Measurements from ENCODE around the gene REV3L. TPM values are rescaled to one million over a fixed set of nuclear protein-coding genes. Genes with fewer than 3 reads are reported as not detected.

The REV3L gene
- total RNA-seq, 1 donor from 2014 or later, result 23.0 TPM

GRCh38 chr6:111278731-111279130 lies 204.3 kb downstream of the REV3L start:
- peaks cover 57% of the 10 kb centered on the region for H3K36me3 Mint-ChIP-seq (ENCODE audit: low read depth, unreplicated experiment)
- no peaks in the 10 kb centered on the region for H3K27me3 Mint-ChIP-seq (ENCODE audit: low read depth, unreplicated experiment)
- Histone ChIP-seq H2AFZ (ENCODE audit: low read depth, low read length) (no peak overlapping the region), H3K79me2 (ENCODE audit: insufficient read depth, low read length) (peaks cover 8% of the 10 kb centered on the region), H3K27me3 (ENCODE audit: insufficient read depth, low read length) (no peaks in the 10 kb centered on the region), H3K27ac (ENCODE audit: low read depth, low read length) (no peak overlapping the region), H3K9ac (ENCODE audit: low read length) (no peak overlapping the region), H3K4me1 (ENCODE audit: insufficient read depth, low read length) (no peaks in the 10 kb centered on the region), H3K9me3 (ENCODE audit: insufficient read depth, low read depth, low read length) (no peaks in the 10 kb centered on the region), H3K4me3 (ENCODE audit: insufficient read depth, low read depth, low read length) (no peak overlapping the region), H3K4me2 (ENCODE audit: low read length) (no peak overlapping the region), H3K36me3 (ENCODE audit: insufficient read depth, low read length) (peaks cover 8% of the 10 kb centered on the region), H4K20me1 (ENCODE audit: insufficient read depth, low read length) (no peaks in the 10 kb centered on the region)
- DNase-seq (ENCODE audit: low read depth) (no peak), FAIRE-seq (no peak)
- no peak overlapping the region for H3K4me3 Mint-ChIP-seq (ENCODE audit: unreplicated experiment)
- TF ChIP-seq EZH2 (IDR thresholded peaks at IDR 0.05; ENCODE audit: insufficient read depth, low read length) (no peak), CTCF (IDR thresholded peaks at IDR 0.05; ENCODE audit: insufficient read depth, low read depth, low read length) (no peak)
- H3K9me3 Mint-ChIP-seq (ENCODE audit: unreplicated experiment), result peaks cover 13% of the 10 kb centered on the region
- no peak overlapping the region for H3K27ac Mint-ChIP-seq (ENCODE audit: unreplicated experiment)
- H3K4me1 Mint-ChIP-seq (ENCODE audit: low read depth, unreplicated experiment), result peaks cover 5% of the 10 kb centered on the region

GRCh38 chr6:111277819-111278218 lies 205.2 kb downstream of the REV3L start:
- H3K4me1 ChIP-seq (ENCODE audit: insufficient read depth, low read length), result no peaks in the 10 kb centered on the region
- no peak overlapping the region for H3K4me3 ChIP-seq (ENCODE audit: insufficient read depth, low read depth, low read length)
- H3K36me3 Mint-ChIP-seq (ENCODE audit: low read depth, unreplicated experiment), result peaks cover 63% of the 10 kb centered on the region
- H3K27me3 ChIP-seq (ENCODE audit: insufficient read depth, low read length), result no peaks in the 10 kb centered on the region
- no peak overlapping the region for H3K27ac Mint-ChIP-seq (ENCODE audit: unreplicated experiment)
- H4K20me1 ChIP-seq (ENCODE audit: insufficient read depth, low read length), result no peaks in the 10 kb centered on the region
- peaks cover 5% of the 10 kb centered on the region for H3K4me1 Mint-ChIP-seq (ENCODE audit: low read depth, unreplicated experiment)
- peaks cover 8% of the 10 kb centered on the region for H3K36me3 ChIP-seq (ENCODE audit: insufficient read depth, low read length)
- FAIRE-seq (no peak), DNase-seq (ENCODE audit: low read depth) (no peak)
- no peaks in the 10 kb centered on the region for H3K27me3 Mint-ChIP-seq (ENCODE audit: low read depth, unreplicated experiment)
- H3K9me3 ChIP-seq (ENCODE audit: insufficient read depth, low read depth, low read length), result no peaks in the 10 kb centered on the region
- TF ChIP-seq CTCF (IDR thresholded peaks at IDR 0.05; ENCODE audit: insufficient read depth, low read depth, low read length), result no peak
- TF ChIP-seq EZH2 (IDR thresholded peaks at IDR 0.05; ENCODE audit: insufficient read depth, low read length), result no peak
- H3K9me3 Mint-ChIP-seq (ENCODE audit: unreplicated experiment), result peaks cover 17% of the 10 kb centered on the region
- no peak overlapping the region for H3K27ac ChIP-seq (ENCODE audit: low read depth, low read length)
- H2AFZ ChIP-seq (ENCODE audit: low read depth, low read length), result no peak overlapping the region
- no peak overlapping the region for H3K9ac ChIP-seq (ENCODE audit: low read length)
- no peak overlapping the region for H3K4me3 Mint-ChIP-seq (ENCODE audit: unreplicated experiment)
- H3K4me2 ChIP-seq (ENCODE audit: low read length), result no peak overlapping the region
- peaks cover 8% of the 10 kb centered on the region for H3K79me2 ChIP-seq (ENCODE audit: insufficient read depth, low read length)

- Mint-ChIP-seq H3K4me3 (ENCODE audit: unreplicated experiment) (no peak overlapping the region), H3K27me3 (ENCODE audit: low read depth, unreplicated experiment) (no peaks in the 10 kb centered on the region), H3K4me1 (ENCODE audit: low read depth, unreplicated experiment) (peaks cover 5% of the 10 kb centered on the region), H3K27ac (ENCODE audit: unreplicated experiment) (no peak overlapping the region), H3K9me3 (ENCODE audit: unreplicated experiment) (peaks cover 17% of the 10 kb centered on the region), H3K36me3 (ENCODE audit: low read depth, unreplicated experiment) (peaks cover 60% of the 10 kb centered on the region)
- no peaks in the 10 kb centered on the region for H3K27me3 ChIP-seq (ENCODE audit: insufficient read depth, low read length)
- peaks cover 8% of the 10 kb centered on the region for H3K36me3 ChIP-seq (ENCODE audit: insufficient read depth, low read length)
- no peak overlapping the region for H3K27ac ChIP-seq (ENCODE audit: low read depth, low read length)
- H4K20me1 ChIP-seq (ENCODE audit: insufficient read depth, low read length), result no peaks in the 10 kb centered on the region
- no peaks in the 10 kb centered on the region for H3K9me3 ChIP-seq (ENCODE audit: insufficient read depth, low read depth, low read length)
- DNase-seq (ENCODE audit: low read depth) (no peak), FAIRE-seq (no peak)
- no peak overlapping the region for H3K9ac ChIP-seq (ENCODE audit: low read length)
- peaks cover 8% of the 10 kb centered on the region for H3K79me2 ChIP-seq (ENCODE audit: insufficient read depth, low read length)
- no peaks in the 10 kb centered on the region for H3K4me1 ChIP-seq (ENCODE audit: insufficient read depth, low read length)
- TF ChIP-seq CTCF (IDR thresholded peaks at IDR 0.05; ENCODE audit: insufficient read depth, low read depth, low read length) (no peak), EZH2 (IDR thresholded peaks at IDR 0.05; ENCODE audit: insufficient read depth, low read length) (no peak)
- H2AFZ ChIP-seq (ENCODE audit: low read depth, low read length), result no peak overlapping the region
- no peak overlapping the region for H3K4me2 ChIP-seq (ENCODE audit: low read length)
- no peak overlapping the region for H3K4me3 ChIP-seq (ENCODE audit: insufficient read depth, low read depth, low read length)
Observed at GRCh38 chr6:111276736-111277135, 206.3 kb downstream of the REV3L start.
